K562 (cell line): ENCODE results near the gene SPATA25. TPM values are rescaled to one million over a fixed set of nuclear protein-coding genes. Genes with fewer than 3 reads are reported as not detected.

Experiments used
- ATAC-seq: fragments of 200-7000 bp; cut with Tn5 transposase; 3 replicates; pipeline ENCODE4 v1.9.1; 2020; ENCODE audit warnings: moderate library complexity
- BruUV-seq: library from RNA; stranded (reverse); fragments of 400-500 nt; replicated peaks from 2 replicates; lab custom pipeline; 2021; lab: Mats Ljungman, UMichigan
- CTCF ChIA-PET: fragments of 300-600 bp; formaldehyde crosslinking; extraction: SDS; loops from one replicate; lab custom pipeline; 2021; ENCODE audit warnings: low intra/inter-chr PET ratio; lab: Yijun Ruan, JAX
- POLR2A ChIA-PET: fragments of 300-600, 350-650 bp; sonication (Branson Sonifier 250); formaldehyde crosslinking; extraction: SDS; loops from one replicate; lab custom pipeline; 2021; ENCODE audit warnings: antibody characterized with exemption, inconsistent platforms; lab: Yijun Ruan, JAX
- DNase-seq, 4 experiments: peaks; one replicate each; pipeline versions ENCODE4 v3.0.0 to v3.0.0-alpha.2; 2011 to 2018; ENCODE audit warnings: low spot score in 3 of 4, mixed read lengths in 3 of 4; ENCODE audit errors: extremely low read depth in 1 of 4
- FAIRE-seq: peaks from 2 replicates; lab custom pipeline; 2011; peaks lifted over from hg19 to GRCh38; lab: Jason Lieb, UNC
- H2AFZ ChIP-seq: 2 replicates; pipeline ENCODE4 v1.6.0; 2011; ENCODE audit warnings: low read depth, low read length, control low read depth, inconsistent platforms
- H3K27ac ChIP-seq: fragments of 200-600 bp; 3 replicates; pipeline ENCODE4 v1.8.0; 2011; ENCODE audit warnings: low read depth, mild to moderate bottlenecking, control low read depth, inconsistent platforms, low read length, moderate library complexity, mixed read lengths; ENCODE audit errors: extremely low read depth
- H3K27me3 ChIP-seq, 2 experiments: fragments of 300-600 bp in 1 of 2; 2 replicates in 1 of 2; 3 replicates in 1 of 2; pipeline versions ENCODE4 v1.6.0 to v1.8.0; 2011; ENCODE audit warnings: inconsistent platforms in 2 of 2, low read length in 2 of 2, mild to moderate bottlenecking in 1 of 2, mixed read lengths in 1 of 2, moderate library complexity in 1 of 2; ENCODE audit not compliant: control insufficient read depth in 2 of 2, insufficient read depth in 2 of 2
- H3K36me3 ChIP-seq: fragments of 300-600 bp; 3 replicates; pipeline ENCODE4 v1.8.0; 2011; ENCODE audit warnings: mild to moderate bottlenecking, low read length, inconsistent platforms; ENCODE audit not compliant: control insufficient read depth, insufficient read depth
- H3K4me1 ChIP-seq, 2 experiments: fragments of 200-600 bp in 1 of 2; replicated peaks in 1 of 2; 2 replicates in 1 of 2; 3 replicates in 1 of 2; pipeline versions ENCODE4 v1.5.1 to v1.8.0; 2011; ENCODE audit warnings: inconsistent platforms in 2 of 2, low read length in 2 of 2, mild to moderate bottlenecking in 1 of 2, mixed read lengths in 1 of 2, moderate library complexity in 1 of 2; ENCODE audit not compliant: control insufficient read depth in 2 of 2, insufficient read depth in 2 of 2
- H3K4me2 ChIP-seq: 2 replicates; pipeline ENCODE4 v1.6.1; 2011; ENCODE audit warnings: low read length, control low read depth, inconsistent platforms, mixed read lengths; ENCODE audit not compliant: insufficient read depth
- H3K4me3 ChIP-seq: fragments of 200-600 bp; sonication (generic), shearing (Covaris generic); 2 replicates; pipeline ENCODE4 v1.5.1; 2016; ENCODE audit warnings: control low read depth, inconsistent platforms
- H3K79me2 ChIP-seq: fragments of 200-600 bp; 3 replicates; pipeline ENCODE4 v1.8.0; 2011; ENCODE audit warnings: low read length, inconsistent platforms; ENCODE audit not compliant: control insufficient read depth, insufficient read depth
- H3K9ac ChIP-seq, 2 experiments: 2 replicates each; pipeline versions ENCODE4 v1.6.0 to v1.6.1; 2011; ENCODE audit warnings: low read depth in 2 of 2, low read length in 2 of 2, control low read depth in 1 of 2, inconsistent platforms in 1 of 2, mild to moderate bottlenecking in 1 of 2, mixed read lengths in 1 of 2; ENCODE audit not compliant: insufficient read depth in 1 of 2
- H3K9me1 ChIP-seq: one replicate; pipeline ENCODE4 v1.6.0; 2011; ENCODE audit warnings: inconsistent platforms, mild to moderate bottlenecking, low read length, moderate library complexity; ENCODE audit not compliant: control insufficient read depth, insufficient read depth
- H3K9me3 ChIP-seq: replicated peaks from 2 replicates; pipeline ENCODE4 v1.5.1; 2011; ENCODE audit warnings: low read depth, low read length, inconsistent platforms; ENCODE audit not compliant: control insufficient read depth, insufficient read depth
- H4K20me1 ChIP-seq: replicated peaks from 2 replicates; pipeline ENCODE4 v1.6.1; 2011; ENCODE audit warnings: low read length, inconsistent platforms, mixed read lengths; ENCODE audit not compliant: control insufficient read depth, insufficient read depth
- ADNP ChIP-seq: fragments of 200-800 bp; sonication (Bioruptor generic); IDR thresholded peaks from 2 replicates; pipeline ENCODE4 v1.6.1; 2016; ENCODE audit warnings: missing genetic modification characterization, missing compliant biosample characterization
- BRD9 ChIP-seq: fragments of 450-650 bp; IDR thresholded peaks from 2 replicates; pipeline ENCODE4 v1.6.1; 2018; ENCODE audit warnings: low read depth; ENCODE audit not compliant: partially characterized antibody
- ESRRA ChIP-seq: fragments of 450-650 bp; IDR thresholded peaks from 2 replicates; pipeline ENCODE4 v1.6.1; 2014; ENCODE audit warnings: low read depth, mild to moderate bottlenecking, moderate library complexity, borderline replicate concordance
- HNRNPLL ChIP-seq: fragments of 200-400 bp; formaldehyde crosslinking; IDR thresholded peaks from 2 replicates; pipeline ENCODE4 v1.6.1; 2017; ENCODE audit warnings: low read length, low read depth, mild to moderate bottlenecking; ENCODE audit not compliant: poor library complexity, severe bottlenecking
- MAX ChIP-seq: sonication (generic); formaldehyde crosslinking; IDR thresholded peaks from 2 replicates; pipeline ENCODE4 v1.9.0; 2022; ENCODE audit warnings: mild to moderate bottlenecking, missing genetic modification reagents
- MED1 ChIP-seq: sonication (generic); formaldehyde crosslinking; IDR thresholded peaks from 2 replicates; pipeline ENCODE4 v1.8.1; 2023; ENCODE audit warnings: missing genetic modification reagents, borderline replicate concordance
- NFRKB ChIP-seq: fragments of 450-650 bp; IDR thresholded peaks from 2 replicates; pipeline ENCODE4 v1.6.1; 2016; ENCODE audit warnings: low read depth
- NR2C1 ChIP-seq, 2 experiments: fragments of 450-650 bp; IDR thresholded peaks; 2 replicates each; pipeline ENCODE4 v1.6.1; 2017; ENCODE audit warnings: mild to moderate bottlenecking in 2 of 2, antibody characterized with exemption in 1 of 2, inconsistent platforms in 1 of 2, missing compliant biosample characterization in 1 of 2, missing genetic modification characterization in 1 of 2
- RBFOX2 ChIP-seq: fragments of 200-400 bp; formaldehyde crosslinking; IDR thresholded peaks from 2 replicates; pipeline ENCODE4 v1.6.1; 2017; ENCODE audit warnings: low read depth, mild to moderate bottlenecking, low read length, moderate library complexity
- RCOR1 ChIP-seq, 2 experiments: IDR thresholded peaks; 2 replicates each; pipeline ENCODE4 v1.6.1; 2012; ENCODE audit warnings: low read depth in 2 of 2, low read length in 2 of 2, borderline replicate concordance in 1 of 2, improper control_type of control experiment in 1 of 2
- SFPQ ChIP-seq: fragments of 200-400 bp; formaldehyde crosslinking; IDR thresholded peaks from 2 replicates; pipeline ENCODE4 v1.6.1; 2017; ENCODE audit warnings: mild to moderate bottlenecking, low read depth, low read length, moderate library complexity
- STAT5B ChIP-seq: fragments of 250-450 bp; sonication (Bioruptor Pico); IDR thresholded peaks from 2 replicates; pipeline ENCODE4 v1.8.0; 2021; ENCODE audit warnings: mild to moderate bottlenecking, inconsistent platforms
- TFAP4 ChIP-seq: sonication (generic); formaldehyde crosslinking; IDR thresholded peaks from 2 replicates; pipeline ENCODE4 v1.8.0; 2022; ENCODE audit warnings: missing genetic modification reagents, mild to moderate bottlenecking, moderate library complexity, borderline replicate concordance
- ZFX ChIP-seq: sonication (generic); formaldehyde crosslinking; IDR thresholded peaks from 2 replicates; pipeline ENCODE4 v1.8.0; 2022; ENCODE audit warnings: mild to moderate bottlenecking, missing genetic modification reagents, moderate library complexity
- WGBS: fragments of 100-300 bp; shearing (Covaris generic); methylation state at CpG from one replicate; pipeline ENCODE4 v1.1.6; 2016; ENCODE audit warnings: low coverage, mixed read lengths; ENCODE audit not compliant: insufficient coverage; ENCODE audit errors: missing lambda C conversion rate; 5-methylcytosine and 5-hydroxymethylcytosine counted together
- in situ Hi-C: fragments of 300-500 bp; cut with MboI; formaldehyde crosslinking; loops from 4 replicates; pipeline ENCODE4 v1.15.0; 2018; ENCODE audit warnings: inconsistent platforms, mixed read lengths
- intact Hi-C: fragments of 100-400 bp; cut with micrococcal nuclease; formaldehyde crosslinking; loops from 2 replicates; pipeline ENCODE4 v1.14.2; 2022
- polyA plus RNA-seq, 8 experiments: library from polyadenylated mRNA; depleted of rRNA in 4 of 8; stranded (reverse) in 5 of 8; unstranded in 3 of 8; fragments of >200 nt; fragmentation: Nextera tagmentation in 2 of 8; fragmentation: Illumina TruSeq in 1 of 8; extraction: Ambion mirVana in 2 of 8; extraction: Trizol in 1 of 8; gene quantifications; 2 replicates each; pipeline versions ENCODE4 v1.2.1 to v1.2.3, GENCODE V29; 2011 to 2014; ENCODE audit warnings: inconsistent platforms in 1 of 8, missing spikeins in 1 of 8
- total RNA-seq, 7 experiments: library from RNA; depleted of rRNA in 6 of 7; stranded (reverse); fragments of >200 nt in 6 of 7; fragmentation: Illumina TruSeq in 2 of 7; extraction: Trizol in 2 of 7; gene quantifications; 2 replicates each; pipeline versions ENCODE4 v1.2.1 to v1.2.3, GENCODE V29; 2011 to 2021; ENCODE audit warnings: low replicate concordance in 1 of 7
- TF ChIP-seq, protein P1 (sequence below): fragments of 450-650 bp; conservative IDR thresholded peaks from 2 replicates; pipeline ENCODE4 v1.6.1; 2016; ENCODE audit warnings: missing genetic modification characterization, low read depth, mild to moderate bottlenecking, missing compliant biosample characterization, moderate library complexity

The SPATA25 gene
- total and polyA plus RNA-seq, 9 of the 15 experiments (the other 6 are each of a cell fraction or from before 2014, with no cell fraction given): 0.21 to 0.95 (median 0.53) TPM; not detected in 3

DNA sequence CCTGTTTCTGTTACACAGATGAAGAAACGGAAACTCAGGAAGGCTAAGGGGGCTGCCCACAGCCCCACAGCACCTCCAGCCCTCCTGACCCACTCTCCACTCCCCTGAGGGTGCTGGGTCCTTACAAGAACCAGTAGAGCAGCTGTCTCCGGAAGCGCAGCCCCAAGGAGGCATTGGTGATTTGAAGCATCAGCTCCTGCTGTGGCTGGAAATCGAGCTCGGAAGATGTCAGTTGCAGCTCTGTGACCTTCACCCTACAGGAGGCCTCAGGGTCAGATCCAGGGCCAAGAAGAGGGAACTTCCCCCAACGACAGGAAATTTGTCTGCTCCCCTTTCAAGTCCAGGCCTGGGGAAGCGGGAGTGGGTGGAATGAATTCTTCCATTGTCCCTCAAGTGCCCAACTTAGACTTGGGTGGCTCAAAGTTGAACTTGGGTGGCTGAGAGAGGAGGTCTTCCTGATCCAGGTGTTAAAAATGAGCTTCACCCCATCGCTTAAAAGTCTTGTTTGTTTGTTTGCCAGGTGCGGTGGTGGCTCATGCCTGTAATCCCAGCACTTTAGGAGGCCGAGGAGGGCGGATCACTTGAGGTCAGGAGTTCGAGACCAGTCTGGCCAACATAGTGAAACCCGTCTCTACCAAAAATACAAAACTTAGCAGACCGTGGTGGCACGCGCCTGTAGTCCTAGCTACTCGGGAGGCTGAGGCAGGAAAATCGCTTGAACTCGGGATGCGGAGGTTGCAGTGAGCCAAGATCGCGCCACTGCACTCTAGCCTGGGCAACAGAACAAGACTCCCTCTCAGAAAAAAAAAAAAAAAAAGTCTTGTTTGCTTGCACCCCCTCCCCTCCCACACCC lies 22.6 kb upstream of the SPATA25 start:
- Histone ChIP-seq H3K9me3 (no peaks in the 10 kb centered on the region), H3K4me1 (peaks cover 24 to 45% of the 10 kb centered on the region in 2 experiments), H3K36me3 (peaks cover 19% of the 10 kb centered on the region; the same call in 2 of the 3 replicates), H3K9me1 (no peaks in the 10 kb centered on the region), H3K79me2 (peaks cover 15% of the 10 kb centered on the region), H3K4me3 (peak overlapping the region; percentile 17), H3K9ac (peak overlapping the region; percentile 63 to 64), H4K20me1 (no peaks in the 10 kb centered on the region), H2AFZ (peak overlapping the region; percentile 87), H3K27ac (peak overlapping the region; percentile 85), H3K4me2 (peak overlapping the region; percentile 83), H3K27me3 (no peaks in the 10 kb centered on the region)
- peak; percentile 8 for ATAC-seq
- TSS peak; percentile 57 for BruUV-seq
- ChIA-PET POLR2A (interaction anchor here (0.6 to 2.6 kb wide), 12 partner anchors 10 to 42 kb away, joined by 3 to 13 read pairs (median 6); partner anchors contain the start of genes CTSA, PCIF1 and ZSWIM1), CTCF (no interaction called here)
- in situ Hi-C loops: no loop called here
- 16% methylated on average over 22 of the region's 22 CpGs for WGBS
- intact Hi-C loops: loop anchor here (1.0 kb wide), 1 partner anchor 23 kb away; no protein-coding TSS in a partner anchor
- peak; percentile 83 for FAIRE-seq
- DNase-seq: peak in 3 of 4 experiments; percentile 14 to 71 (median 27)
- TF ChIP-seq STAT5B (CRISPR knock-in tag): no peak
- TF ChIP-seq NFRKB: peak; percentile 67; the same call in 1 of the 2 replicates
- TF ChIP-seq BRD9: peak; percentile 46
- TF ChIP-seq RCOR1 (IDR thresholded peaks at IDR 0.05; ENCODE audit: borderline replicate concordance in 1 of 2, low read depth in 2 of 2, low read length in 2 of 2): 0 out of 4 replicates have a peak, but pooled peaks of 1 of the 2 experiments have one; percentile 38
- peak; percentile 95 for TF ChIP-seq ESRRA
- TF ChIP-seq TFAP4 (CRISPR knock-in tag): no peak
- TF ChIP-seq MED1 (CRISPR knock-in tag): no peak
- TF ChIP-seq HNRNPLL: peak; percentile 27
- no peak; the same call in 1 of the 2 replicates for TF ChIP-seq MAX
- 0 out of 2 replicates have a peak, but pooled peaks have one; percentile 29 for TF ChIP-seq ADNP (tag)
- TF ChIP-seq, protein P1, sequence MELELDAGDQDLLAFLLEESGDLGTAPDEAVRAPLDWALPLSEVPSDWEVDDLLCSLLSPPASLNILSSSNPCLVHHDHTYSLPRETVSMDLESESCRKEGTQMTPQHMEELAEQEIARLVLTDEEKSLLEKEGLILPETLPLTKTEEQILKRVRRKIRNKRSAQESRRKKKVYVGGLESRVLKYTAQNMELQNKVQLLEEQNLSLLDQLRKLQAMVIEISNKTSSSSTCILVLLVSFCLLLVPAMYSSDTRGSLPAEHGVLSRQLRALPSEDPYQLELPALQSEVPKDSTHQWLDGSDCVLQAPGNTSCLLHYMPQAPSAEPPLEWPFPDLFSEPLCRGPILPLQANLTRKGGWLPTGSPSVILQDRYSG (tag): 0 out of 2 replicates have a peak, but pooled peaks have one; percentile 40
- no peak for TF ChIP-seq SFPQ
- peak; percentile 73 for TF ChIP-seq NR2C1 (IDR thresholded peaks at IDR 0.05)
- TF ChIP-seq NR2C1 (tag; IDR thresholded peaks at IDR 0.05): peak; percentile 80
- TF ChIP-seq ZFX (CRISPR knock-in tag): peak; percentile 63
- 0 out of 2 replicates have a peak, but pooled peaks have one; percentile 10 for TF ChIP-seq RBFOX2
